Vagina (tissue), 2 donors: ENCODE data around the gene TXNL4A. TPM values are rescaled to one million over a fixed set of nuclear protein-coding genes. Genes with fewer than 3 reads are reported as not detected.
"Not testable (repeated sequence)": the region's sequence is repeated elsewhere in the genome, so short reads cannot be mapped to it uniquely, and the experiment has no call there.

Source experiments
- DNase-seq, 2 donors: peaks; one replicate each; pipeline ENCODE4 v3.0.0-alpha.2; 2017; ENCODE audit errors: extremely low spot score in 2 of 2
- H3K27ac ChIP-seq: fragments of 200-600 bp; sonication (generic); one replicate; pipeline ENCODE4 v1.5.1; 2019
- H3K27me3 ChIP-seq: fragments of 200-600 bp; sonication (generic); one replicate; pipeline ENCODE4 v1.5.1; 2019
- H3K36me3 ChIP-seq, 2 donors: fragments of 200-600 bp; sonication (generic); one replicate each; pipeline ENCODE4 v1.5.1; 2017 to 2019
- H3K4me1 ChIP-seq: fragments of 200-600 bp; sonication (generic); one replicate; pipeline ENCODE4 v1.5.1; 2019
- H3K4me3 ChIP-seq, 2 donors: fragments of 200-600 bp; sonication (generic); 1 replicate in 1 of 2; 2 replicates in 1 of 2; pipeline ENCODE4 v1.5.1; 2016 to 2019
- H3K9me3 ChIP-seq: fragments of 200-600 bp; sonication (generic); one replicate; pipeline ENCODE4 v1.5.1; 2019
- POLR2A ChIP-seq, 2 donors: fragments of 450-650 bp; IDR thresholded peaks; one replicate each; pipeline ENCODE4 v1.6.1; 2017; ENCODE audit warnings: antibody characterized with exemption in 2 of 2, mild to moderate bottlenecking in 2 of 2, moderate library complexity in 2 of 2
- POLR2AphosphoS5 ChIP-seq, 2 donors: sonication (generic); formaldehyde crosslinking; IDR thresholded peaks; one replicate each; pipeline ENCODE4 v1.9.0; 2017; ENCODE audit warnings: antibody characterized with exemption in 2 of 2, mild to moderate bottlenecking in 2 of 2, low read depth in 1 of 2; ENCODE audit not compliant: insufficient read depth in 1 of 2
- intact Hi-C: fragments of 100-400 bp; cut with DNase I; formaldehyde crosslinking; loops from one replicate; pipeline ENCODE4 v1.15.1; 2023
- total RNA-seq: library from RNA; depleted of rRNA; stranded (reverse); fragments of >200 nt; gene quantifications from one replicate; pipeline ENCODE4 v1.2.3, GENCODE V29; 2016
- TF ChIP-seq, protein P1 (sequence below), 3 experiments: fragments of 450-650 bp in 2 of 3; fragments of 200-600 bp in 1 of 3; sonication (generic) in 1 of 3; IDR thresholded peaks; one replicate each; pipeline ENCODE4 v1.5.1; 2017 to 2019; ENCODE audit warnings: antibody characterized with exemption in 3 of 3, mild to moderate bottlenecking in 2 of 3, moderate library complexity in 2 of 3

Gene TXNL4A
- total RNA-seq, 1 donor from 2014 or later = 24.8 TPM

DNA sequence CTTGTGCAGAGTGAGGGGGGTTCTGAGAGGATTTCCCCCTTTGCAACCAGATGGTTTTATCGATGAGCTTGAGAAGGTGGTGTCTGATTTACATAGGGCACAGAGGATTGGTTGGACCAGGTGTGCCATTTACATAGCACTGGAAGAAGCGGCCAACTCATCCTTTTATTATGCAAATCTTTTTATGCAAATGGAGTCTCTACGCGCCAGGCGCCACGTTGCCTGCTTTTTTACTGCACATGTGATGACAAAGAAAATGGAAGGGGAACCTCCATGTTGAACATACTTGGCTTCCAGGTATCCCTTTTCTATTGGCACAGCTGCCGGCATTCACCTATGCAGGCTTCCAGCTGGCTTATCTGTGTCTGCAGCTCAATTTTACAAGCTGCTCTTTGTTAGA, 18.4 kb upstream of the TXNL4A start:
- TF ChIP-seq POLR2A (IDR thresholded peaks at IDR 0.05) (no peak), POLR2AphosphoS5 (IDR thresholded peaks at IDR 0.05; ENCODE audit: insufficient read depth in 1 of 2, low read depth in 1 of 2) (no peak)
- TF ChIP-seq, protein P1, sequence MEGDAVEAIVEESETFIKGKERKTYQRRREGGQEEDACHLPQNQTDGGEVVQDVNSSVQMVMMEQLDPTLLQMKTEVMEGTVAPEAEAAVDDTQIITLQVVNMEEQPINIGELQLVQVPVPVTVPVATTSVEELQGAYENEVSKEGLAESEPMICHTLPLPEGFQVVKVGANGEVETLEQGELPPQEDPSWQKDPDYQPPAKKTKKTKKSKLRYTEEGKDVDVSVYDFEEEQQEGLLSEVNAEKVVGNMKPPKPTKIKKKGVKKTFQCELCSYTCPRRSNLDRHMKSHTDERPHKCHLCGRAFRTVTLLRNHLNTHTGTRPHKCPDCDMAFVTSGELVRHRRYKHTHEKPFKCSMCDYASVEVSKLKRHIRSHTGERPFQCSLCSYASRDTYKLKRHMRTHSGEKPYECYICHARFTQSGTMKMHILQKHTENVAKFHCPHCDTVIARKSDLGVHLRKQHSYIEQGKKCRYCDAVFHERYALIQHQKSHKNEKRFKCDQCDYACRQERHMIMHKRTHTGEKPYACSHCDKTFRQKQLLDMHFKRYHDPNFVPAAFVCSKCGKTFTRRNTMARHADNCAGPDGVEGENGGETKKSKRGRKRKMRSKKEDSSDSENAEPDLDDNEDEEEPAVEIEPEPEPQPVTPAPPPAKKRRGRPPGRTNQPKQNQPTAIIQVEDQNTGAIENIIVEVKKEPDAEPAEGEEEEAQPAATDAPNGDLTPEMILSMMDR (IDR thresholded peaks at IDR 0.05) = no peak
- Histone ChIP-seq H3K4me3 (no peak overlapping the region), H3K27ac (no peak overlapping the region), H3K27me3 (no peaks in the 10 kb centered on the region), H3K4me1 (no peaks in the 10 kb centered on the region), H3K9me3 (no peaks in the 10 kb centered on the region), H3K36me3 (no peaks in the 10 kb centered on the region)
- DNase-seq = no peak
- intact Hi-C loops = no loop called here

DNA sequence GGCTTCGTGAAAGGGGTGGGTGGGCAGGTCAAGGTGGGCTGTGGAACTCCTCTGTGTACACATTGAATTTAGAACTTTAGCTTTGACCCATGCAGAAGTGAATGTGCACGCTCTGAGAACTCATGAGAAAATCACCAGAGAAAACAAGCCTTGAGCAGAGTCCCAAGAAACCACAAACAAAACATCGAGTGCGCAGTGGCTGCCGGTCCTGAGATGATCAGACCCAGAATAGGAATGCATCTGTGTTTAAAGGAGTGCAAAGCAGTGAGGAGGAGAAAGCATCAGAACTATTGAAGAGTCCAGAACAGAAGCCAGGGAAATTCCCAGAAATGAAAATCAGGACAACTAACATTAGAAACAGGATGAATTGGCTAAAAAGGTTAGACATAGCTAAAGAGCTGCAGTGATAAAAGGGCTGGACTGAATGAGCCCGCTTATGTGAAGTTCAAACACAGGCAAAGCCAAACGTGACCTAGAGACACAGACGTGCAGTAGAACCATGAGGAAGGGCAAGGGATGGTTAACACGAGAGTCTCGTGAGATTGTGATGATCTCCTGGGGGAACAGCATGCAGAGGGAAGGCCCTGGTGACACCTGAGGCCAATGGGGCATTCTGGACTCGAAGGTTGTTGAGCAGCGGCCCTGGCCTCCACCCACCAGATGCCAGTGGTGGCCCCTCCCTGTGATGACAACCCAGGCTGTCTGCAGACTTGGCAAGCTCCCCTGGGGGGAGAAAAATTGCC, 16.4 kb upstream of the TXNL4A start:
- H3K27me3 ChIP-seq = no peaks in the 10 kb centered on the region
- DNase-seq = no peak
- intact Hi-C loops = no loop called here
- H3K27ac ChIP-seq = no peak overlapping the region
- TF ChIP-seq POLR2A (IDR thresholded peaks at IDR 0.05) (no peak), POLR2AphosphoS5 (IDR thresholded peaks at IDR 0.05; ENCODE audit: insufficient read depth in 1 of 2, low read depth in 1 of 2) (no peak)
- TF ChIP-seq, protein P1 (IDR thresholded peaks at IDR 0.05) = no peak
- peaks cover 10% of the 10 kb centered on the region for H3K9me3 ChIP-seq
- no peak overlapping the region for H3K4me3 ChIP-seq
- no peaks in the 10 kb centered on the region for H3K36me3 ChIP-seq
- H3K4me1 ChIP-seq = no peaks in the 10 kb centered on the region

DNA sequence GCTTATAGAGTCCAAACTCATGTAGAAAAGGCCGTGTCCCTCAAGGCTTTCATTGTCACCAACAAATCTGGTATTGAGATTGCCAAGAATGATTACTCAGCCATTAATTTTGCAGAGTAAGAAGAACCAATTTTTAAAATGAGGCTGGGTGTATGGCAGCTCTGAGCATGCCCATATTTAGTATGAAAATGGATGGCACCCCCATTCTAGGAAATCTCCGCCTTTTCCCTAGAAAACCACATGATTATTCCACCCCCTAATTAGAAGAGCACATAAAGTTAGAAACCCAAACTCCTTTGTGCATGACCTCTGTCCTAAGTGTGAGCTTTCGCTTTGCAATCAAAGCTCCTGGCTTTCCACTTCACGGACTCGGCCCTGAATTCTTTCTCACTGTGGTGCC, 14.1 kb upstream of the TXNL4A start:
- H3K36me3 ChIP-seq = no peaks in the 10 kb centered on the region
- H3K4me3 ChIP-seq = no peak overlapping the region
- H3K27me3 ChIP-seq = no peaks in the 10 kb centered on the region
- TF ChIP-seq, protein P1 (IDR thresholded peaks at IDR 0.05) = no peak
- TF ChIP-seq POLR2AphosphoS5 (IDR thresholded peaks at IDR 0.05; ENCODE audit: insufficient read depth in 1 of 2, low read depth in 1 of 2) (no peak), POLR2A (IDR thresholded peaks at IDR 0.05) (no peak)
- DNase-seq = no peak
- intact Hi-C loops = no loop called here
- H3K4me1 ChIP-seq = no peaks in the 10 kb centered on the region
- H3K9me3 ChIP-seq = peaks cover 10% of the 10 kb centered on the region
- no peak overlapping the region for H3K27ac ChIP-seq

DNA sequence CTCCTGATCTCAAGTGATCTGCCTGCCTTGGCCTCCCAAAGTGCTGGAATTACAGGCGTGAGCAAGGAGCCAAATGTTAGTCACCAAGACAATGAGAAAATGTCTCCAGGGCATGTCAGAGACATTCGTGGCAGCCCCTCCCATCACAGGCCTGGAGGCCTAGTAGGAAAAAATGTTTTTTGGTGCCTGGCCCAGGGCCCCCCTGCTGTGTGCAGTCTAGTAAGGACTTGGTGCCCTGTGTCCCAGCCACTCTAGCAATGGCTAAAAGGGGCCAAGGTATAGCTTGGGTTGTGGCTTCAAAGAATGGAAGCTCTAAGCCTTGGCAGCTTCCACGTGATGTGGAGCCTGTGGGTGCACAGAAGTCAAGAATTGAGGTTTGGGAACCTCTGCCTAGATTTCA, 12.5 kb upstream of the TXNL4A start:
- TF ChIP-seq POLR2A (IDR thresholded peaks at IDR 0.05) (no peak), POLR2AphosphoS5 (IDR thresholded peaks at IDR 0.05; ENCODE audit: insufficient read depth in 1 of 2, low read depth in 1 of 2) (no peak)
- TF ChIP-seq, protein P1 (IDR thresholded peaks at IDR 0.05) = no peak
- H3K36me3 ChIP-seq = no peaks in the 10 kb centered on the region
- DNase-seq = no peak
- H3K27ac ChIP-seq = no peak overlapping the region
- peaks cover 10% of the 10 kb centered on the region for H3K9me3 ChIP-seq
- H3K4me3 ChIP-seq = no peak overlapping the region
- H3K4me1 ChIP-seq = no peaks in the 10 kb centered on the region
- H3K27me3 ChIP-seq = no peaks in the 10 kb centered on the region
- intact Hi-C loops = no loop called here

DNA sequence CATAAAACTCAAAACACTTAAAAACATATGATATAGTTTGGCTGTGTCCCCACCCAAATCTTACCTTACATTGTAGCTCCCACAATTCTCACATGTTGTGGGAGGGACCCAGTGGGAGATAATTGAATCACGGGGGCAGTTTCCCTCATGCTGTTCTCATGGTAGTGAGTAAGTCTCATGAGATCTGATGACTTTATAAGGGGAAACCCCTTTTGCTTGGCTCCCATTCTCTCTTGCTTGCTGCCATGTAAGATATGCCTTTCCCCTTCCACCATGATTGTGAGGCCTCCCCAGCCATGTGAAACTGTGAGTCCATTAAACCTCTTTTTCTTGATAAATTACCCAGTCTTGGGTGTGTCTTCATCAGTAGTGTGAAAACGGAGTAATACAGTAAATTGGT, 11.3 kb upstream of the TXNL4A start:
- intact Hi-C loops = not testable (repeated sequence)

More for the DNA sequence above, 11.3 kb upstream of the TXNL4A start:
- H3K27ac ChIP-seq, H3K4me3 ChIP-seq, H3K9me3 ChIP-seq, H3K27me3 ChIP-seq, DNase-seq, H3K4me1 ChIP-seq, H3K36me3 ChIP-seq: not testable (repeated sequence)
